ENCODE results near the gene IRF9. TPM values are rescaled to one million over a fixed set of nuclear protein-coding genes. Genes with fewer than 3 reads are reported as not detected.

Gene IRF9
- total RNA-seq, 1 donor = 63.1 TPM

DNA sequence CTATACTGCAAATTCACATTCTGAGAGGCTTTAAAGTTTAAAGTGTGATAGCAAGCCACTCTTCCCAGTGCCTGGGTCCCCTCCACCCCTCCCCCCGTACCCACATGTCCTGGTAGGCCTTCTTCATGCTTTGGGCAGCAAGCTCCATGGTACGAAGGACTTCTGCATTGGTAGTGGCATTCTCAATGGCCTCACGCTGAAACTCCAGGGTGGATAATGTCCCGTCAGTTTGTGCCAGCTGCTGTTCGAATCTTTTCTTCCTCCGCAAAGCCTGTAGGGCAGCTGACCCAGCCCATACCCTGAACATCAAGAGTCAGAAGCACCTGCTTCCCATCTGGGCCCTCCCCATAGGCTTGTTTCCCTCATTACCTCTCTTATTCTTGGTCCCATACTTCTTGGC, 50.2 kb downstream of the IRF9 start:
- TF ChIP-seq, protein P1, sequence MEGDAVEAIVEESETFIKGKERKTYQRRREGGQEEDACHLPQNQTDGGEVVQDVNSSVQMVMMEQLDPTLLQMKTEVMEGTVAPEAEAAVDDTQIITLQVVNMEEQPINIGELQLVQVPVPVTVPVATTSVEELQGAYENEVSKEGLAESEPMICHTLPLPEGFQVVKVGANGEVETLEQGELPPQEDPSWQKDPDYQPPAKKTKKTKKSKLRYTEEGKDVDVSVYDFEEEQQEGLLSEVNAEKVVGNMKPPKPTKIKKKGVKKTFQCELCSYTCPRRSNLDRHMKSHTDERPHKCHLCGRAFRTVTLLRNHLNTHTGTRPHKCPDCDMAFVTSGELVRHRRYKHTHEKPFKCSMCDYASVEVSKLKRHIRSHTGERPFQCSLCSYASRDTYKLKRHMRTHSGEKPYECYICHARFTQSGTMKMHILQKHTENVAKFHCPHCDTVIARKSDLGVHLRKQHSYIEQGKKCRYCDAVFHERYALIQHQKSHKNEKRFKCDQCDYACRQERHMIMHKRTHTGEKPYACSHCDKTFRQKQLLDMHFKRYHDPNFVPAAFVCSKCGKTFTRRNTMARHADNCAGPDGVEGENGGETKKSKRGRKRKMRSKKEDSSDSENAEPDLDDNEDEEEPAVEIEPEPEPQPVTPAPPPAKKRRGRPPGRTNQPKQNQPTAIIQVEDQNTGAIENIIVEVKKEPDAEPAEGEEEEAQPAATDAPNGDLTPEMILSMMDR (IDR thresholded peaks at IDR 0.05; ENCODE audit: insufficient read depth, low read length) = no peak
- H3K4me3 ChIP-seq (ENCODE audit: low read depth, low read length) = no peak overlapping the region
- no peak for DNase-seq (ENCODE audit: low read depth)

DNA sequence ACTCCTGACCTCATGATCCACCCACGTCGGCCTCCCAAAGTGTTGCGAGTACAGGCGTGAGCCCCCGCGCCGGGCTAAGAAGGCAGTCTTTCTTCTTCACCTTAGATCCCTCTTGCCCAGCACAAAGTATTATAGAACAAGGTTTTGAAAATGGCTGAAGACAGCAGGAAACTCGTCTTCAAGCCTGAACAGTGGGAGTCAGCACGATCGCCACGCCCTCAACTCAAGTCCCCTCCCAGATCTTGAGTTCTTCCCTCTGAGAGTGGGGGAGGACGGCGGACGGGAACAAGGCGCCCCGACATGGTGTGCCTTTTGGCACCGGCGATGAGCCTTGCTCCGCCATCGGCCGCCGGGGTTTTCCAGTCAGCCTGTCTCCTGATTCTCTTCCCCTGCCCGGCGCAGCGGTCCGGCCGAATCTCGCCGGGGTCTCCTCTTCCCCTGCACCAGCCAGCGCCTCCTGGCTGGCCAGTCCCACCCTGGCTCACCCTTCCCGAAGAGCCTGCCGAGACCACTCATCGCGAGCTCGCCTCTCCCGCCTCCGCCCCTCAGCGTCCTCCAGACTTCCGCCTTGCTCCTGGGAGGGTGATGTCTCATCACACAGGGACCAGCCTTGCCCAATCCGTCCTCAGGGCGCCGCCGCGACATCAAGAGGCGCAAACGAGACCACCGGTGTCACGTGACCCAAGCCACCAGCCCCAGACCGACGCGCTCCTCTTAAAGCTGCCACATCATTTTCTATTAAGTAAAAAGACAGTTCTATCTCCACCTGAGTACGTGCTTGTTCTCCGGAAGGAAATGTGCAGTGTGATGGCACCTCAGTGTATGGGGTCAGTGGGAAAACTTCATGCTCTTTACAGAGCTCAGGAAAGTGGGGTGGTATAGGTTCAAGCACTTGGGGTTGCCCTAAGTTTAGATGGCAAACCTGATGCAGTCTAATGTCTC, 52.1 kb downstream of the IRF9 start, which contains the start of gene CHMP4A:
CHMP4A (minus strand) TSS at position 565 of the 942 bp plus-strand sequence; CDS start at position 516, 49 bp downstream.
- peak within 1 kb of the TSS; percentile 71 for H3K4me3 ChIP-seq (ENCODE audit: low read depth, low read length)
- DNase-seq (ENCODE audit: low read depth) = peak; percentile 97
- TF ChIP-seq, protein P1 (IDR thresholded peaks at IDR 0.05; ENCODE audit: insufficient read depth, low read length) = peak; percentile 42

DNA sequence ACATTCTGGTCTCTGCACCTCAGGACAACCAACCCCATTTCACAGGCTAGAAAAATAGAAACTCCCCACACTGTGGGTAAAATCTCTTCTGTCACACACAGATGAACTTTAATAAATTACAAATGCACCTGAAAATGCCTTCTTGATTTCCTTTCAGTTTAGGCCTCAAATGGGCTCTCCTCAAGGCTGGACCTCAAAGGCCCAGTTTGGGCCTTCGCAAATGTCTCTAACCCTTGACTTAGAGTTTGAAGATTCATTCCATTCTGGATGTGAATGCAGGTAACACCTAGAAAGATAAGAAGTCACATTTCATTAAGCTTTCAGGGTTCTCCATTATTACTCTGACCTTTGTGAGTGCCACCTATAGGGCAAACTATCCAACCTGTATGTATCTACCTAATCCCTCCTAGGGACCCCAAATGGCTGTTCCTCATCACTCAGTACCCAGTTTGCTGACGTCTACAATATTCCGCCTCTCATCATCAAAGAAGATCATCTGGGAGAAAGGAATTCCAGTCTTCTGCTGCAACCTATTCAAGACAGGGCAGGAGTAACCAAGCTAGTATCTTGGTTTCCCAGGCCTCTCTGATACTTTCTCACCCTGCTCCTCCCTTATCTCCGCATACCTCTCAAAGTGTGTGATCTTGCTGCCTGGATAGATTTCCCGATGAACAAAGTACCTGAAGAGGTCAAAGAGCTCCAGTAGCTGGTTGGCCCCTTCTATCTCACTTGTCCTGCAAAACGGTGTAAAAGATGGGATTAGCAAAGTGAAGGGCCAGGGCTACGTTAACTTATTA, 53.0 kb downstream of the IRF9 start:
- H3K4me3 ChIP-seq (ENCODE audit: low read depth, low read length) = peak overlapping the region; percentile 71
- DNase-seq (ENCODE audit: low read depth) = no peak
- TF ChIP-seq, protein P1 (IDR thresholded peaks at IDR 0.05; ENCODE audit: insufficient read depth, low read length) = no peak

DNA sequence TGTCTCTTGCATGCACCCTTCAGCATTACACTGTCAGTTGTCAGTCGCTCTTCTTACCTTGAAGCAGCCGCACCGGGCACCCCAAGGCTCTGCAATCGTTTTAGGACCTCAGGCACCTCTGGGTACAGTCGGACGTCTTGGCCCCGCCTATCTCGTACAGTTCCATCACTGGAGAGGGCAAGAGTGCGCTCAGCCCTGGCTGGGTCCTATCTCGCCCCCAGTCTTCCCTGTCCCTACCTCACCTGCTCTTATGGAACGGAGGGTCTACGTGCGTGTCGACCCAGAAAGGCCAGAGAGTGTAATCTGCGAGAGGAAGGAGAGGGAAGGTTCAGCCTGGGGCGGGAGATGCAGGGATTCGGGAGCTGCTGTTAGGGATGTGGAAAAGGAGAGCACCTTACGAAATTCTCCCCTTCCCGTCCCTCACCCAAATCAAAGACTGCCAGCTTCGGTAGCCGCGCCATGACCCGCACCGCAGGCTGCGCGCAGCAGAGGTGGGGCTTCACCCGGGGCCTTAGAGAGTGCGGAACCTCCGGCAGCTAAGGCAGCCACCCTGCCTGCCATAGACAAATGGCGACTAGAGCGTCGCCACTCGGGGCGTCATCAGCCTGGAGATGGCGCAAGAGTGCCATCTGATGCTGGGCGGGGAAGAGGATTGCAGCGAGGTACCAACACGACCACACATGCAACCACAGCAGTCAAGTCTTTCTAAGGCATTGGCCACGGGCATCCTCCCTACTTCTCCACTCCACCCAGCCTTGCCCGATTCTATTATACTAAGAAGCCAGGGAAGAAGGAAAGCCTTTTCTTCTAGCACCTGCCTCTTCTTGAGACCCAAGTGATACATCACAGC, 54.7 kb downstream of the IRF9 start, which contains the start of gene MDP1:
MDP1 (minus strand) TSS at position 572 of the 850 bp plus-strand sequence; CDS start at position 461, 111 bp downstream.
- peak; percentile 81 for DNase-seq (ENCODE audit: low read depth)
- peak within 1 kb of the TSS; percentile 88 for H3K4me3 ChIP-seq (ENCODE audit: low read depth, low read length)
- TF ChIP-seq, protein P1 (IDR thresholded peaks at IDR 0.05; ENCODE audit: insufficient read depth, low read length) = peak; percentile 15

Small RNA genes within 50 kb of the gene (small RNA-seq; reads per million reads assigned to genes)
- gene AL136295.4 (not detected), gene CHMP4A (not detected), gene IPO4 (not detected), gene IRF9 (not detected), gene MDP1 (not detected), gene RNA5SP383 (not detected)

Other genes with a start within 250 kb of the IRF9 start
- 21.4 and 58.4 TPM in 2 replicates for gene DHRS4, start 207.5 kb upstream of the IRF9 start, total RNA-seq (ENCODE audit: low replicate concordance)
- 5.5 and 8.3 TPM in 2 replicates for gene DHRS4L2, start 172.3 kb upstream of the IRF9 start, total RNA-seq (ENCODE audit: low replicate concordance)
- gene CARMIL3, start 109.3 kb upstream of the IRF9 start, total RNA-seq (ENCODE audit: low replicate concordance) = not detected in 2 replicates
- gene CPNE6, start 89.7 kb upstream of the IRF9 start, total RNA-seq (ENCODE audit: low replicate concordance) = not detected in 2 replicates
- gene PCK2, start 67.0 kb upstream of the IRF9 start, total RNA-seq (ENCODE audit: low replicate concordance) = 20.1 and 36.5 TPM in 2 replicates
- 44.6 and 85.3 TPM in 2 replicates for gene DCAF11, start 46.5 kb upstream of the IRF9 start, total RNA-seq (ENCODE audit: low replicate concordance)
- 0.90 and 4.1 TPM in 2 replicates for gene NRL, start 46.3 kb upstream of the IRF9 start, total RNA-seq (ENCODE audit: low replicate concordance)
- gene FITM1, start 30.6 kb upstream of the IRF9 start, total RNA-seq (ENCODE audit: low replicate concordance) = 0.18 TPM in 1 of 2 replicates, not detected in the other
- gene PSME1, start 25.1 kb upstream of the IRF9 start, total RNA-seq (ENCODE audit: low replicate concordance) = 84.8 and 117 TPM in 2 replicates
- 3.8 and 11.9 TPM in 2 replicates for gene EMC9, start 19.7 kb upstream of the IRF9 start, total RNA-seq (ENCODE audit: low replicate concordance)
- 33.4 and 78.3 TPM in 2 replicates for gene PSME2, start 14.7 kb upstream of the IRF9 start, total RNA-seq (ENCODE audit: low replicate concordance)
- 51.1 and 165 TPM in 2 replicates for gene RNF31, start 13.8 kb upstream of the IRF9 start, total RNA-seq (ENCODE audit: low replicate concordance)
- 1.9 and 4.2 TPM in 2 replicates for gene REC8, start 10.8 kb downstream of the IRF9 start, total RNA-seq (ENCODE audit: low replicate concordance)
- 44.0 and 52.0 TPM in 2 replicates for gene IPO4, start 27.6 kb downstream of the IRF9 start, total RNA-seq (ENCODE audit: low replicate concordance)
- 50.9 and 73.9 TPM in 2 replicates for gene TM9SF1, start 34.2 kb downstream of the IRF9 start, total RNA-seq (ENCODE audit: low replicate concordance)
- 0.27 TPM in 1 of 2 replicates, not detected in the other for gene TSSK4, start 44.4 kb downstream of the IRF9 start, total RNA-seq (ENCODE audit: low replicate concordance)
- 70.7 and 159 TPM in 2 replicates for gene CHMP4A, start 52.2 kb downstream of the IRF9 start, total RNA-seq (ENCODE audit: low replicate concordance)
- gene MDP1, start 54.8 kb downstream of the IRF9 start, total RNA-seq (ENCODE audit: low replicate concordance) = 11.8 and 23.2 TPM in 2 replicates
- 38.8 and 136 TPM in 2 replicates for gene NEDD8, start 71.1 kb downstream of the IRF9 start, total RNA-seq (ENCODE audit: low replicate concordance)
- 53.6 and 207 TPM in 2 replicates for gene GMPR2, start 71.7 kb downstream of the IRF9 start, total RNA-seq (ENCODE audit: low replicate concordance)
- 53.0 and 60.5 TPM in 2 replicates for gene TINF2, start 81.4 kb downstream of the IRF9 start, total RNA-seq (ENCODE audit: low replicate concordance)
- 0.36 and 6.1 TPM in 2 replicates for gene TGM1, start 101.9 kb downstream of the IRF9 start, total RNA-seq (ENCODE audit: low replicate concordance)
- gene RABGGTA, start 110.3 kb downstream of the IRF9 start, total RNA-seq (ENCODE audit: low replicate concordance) = 21.2 and 26.7 TPM in 2 replicates
- gene DHRS1, start 138.5 kb downstream of the IRF9 start, total RNA-seq (ENCODE audit: low replicate concordance) = 8.7 and 20.7 TPM in 2 replicates
- gene NOP9, start 138.6 kb downstream of the IRF9 start, total RNA-seq (ENCODE audit: low replicate concordance) = 16.4 and 19.6 TPM in 2 replicates
- 1.9 and 4.2 TPM in 2 replicates for gene CIDEB, start 146.7 kb downstream of the IRF9 start, total RNA-seq (ENCODE audit: low replicate concordance)
- 3.5 and 18.6 TPM in 2 replicates for gene LTB4R2, start 148.9 kb downstream of the IRF9 start, total RNA-seq (ENCODE audit: low replicate concordance)
- 0.98 and 1.5 TPM in 2 replicates for gene LTB4R, start 150.2 kb downstream of the IRF9 start, total RNA-seq (ENCODE audit: low replicate concordance)
- gene ADCY4, start 173.8 kb downstream of the IRF9 start, total RNA-seq (ENCODE audit: low replicate concordance) = 1.2 and 6.3 TPM in 2 replicates
- gene RIPK3, start 178.7 kb downstream of the IRF9 start, total RNA-seq (ENCODE audit: low replicate concordance) = 0.99 and 3.0 TPM in 2 replicates
- gene NFATC4, start 206.9 kb downstream of the IRF9 start, total RNA-seq (ENCODE audit: low replicate concordance) = 77.9 and 221 TPM in 2 replicates
- gene NYNRIN, start 237.7 kb downstream of the IRF9 start, total RNA-seq (ENCODE audit: low replicate concordance) = 14.1 and 45.1 TPM in 2 replicates

All from fibroblast of the aortic adventitia (primary cell).